Esophagus squamous epithelium (tissue), 4 donors: Measurements from ENCODE around the gene RNF150.

Experiments used
- CTCF ChIP-seq, 6 experiments: fragments of 450-650 bp in 4 of 6; fragments of 200-600 bp in 2 of 6; sonication (generic) in 2 of 6; IDR thresholded peaks; one replicate each; pipeline ENCODE4 v1.5.1; 2016 to 2019; ENCODE audit warnings: antibody characterized with exemption in 6 of 6, mild to moderate bottlenecking in 4 of 6, moderate library complexity in 4 of 6
- POLR2A ChIP-seq, 4 donors: fragments of 450-650 bp; IDR thresholded peaks; one replicate each; pipeline ENCODE4 v1.6.1; 2017; ENCODE audit warnings: antibody characterized with exemption in 4 of 4, mild to moderate bottlenecking in 4 of 4, moderate library complexity in 3 of 4

- TF ChIP-seq CTCF (IDR thresholded peaks at IDR 0.05) (no peak), POLR2A (IDR thresholded peaks at IDR 0.05) (no peak)
Measured at GRCh38 chr4:140877781-140878180, 255.5 kb downstream of the RNF150 start.
